SKM-1 treated with dmso at 0.1 percent for 144 hours (cell line): Measurements from ENCODE around the gene DLEC1.
"Not testable (repeated sequence)": the region's sequence is repeated elsewhere in the genome, so short reads cannot be mapped to it uniquely, and the experiment has no call there.

Source experiments
- DNase-seq: peaks from one replicate; lab custom pipeline; 2025; ENCODE audit not compliant: unreplicated experiment; lab: John Stamatoyannopoulos, UW

Gene DLEC1

GRCh38 chr3:38036906-38037305 lies 2.1 kb upstream of the DLEC1 start:
- DNase-seq = no peak

- no peak for DNase-seq
Observed at GRCh38 chr3:38038447-38038911, 529 bp upstream of the DLEC1 start.

- peak; percentile 87 for DNase-seq
Observed at GRCh38 chr3:38039899-38040261, 872 bp downstream of the DLEC1 start.

- DNase-seq = no peak
Observed at GRCh38 chr3:38040401-38040800, 1.4 kb downstream of the DLEC1 start.

GRCh38 chr3:38043486-38043885 lies 4.5 kb downstream of the DLEC1 start:
- no peak for DNase-seq

- DNase-seq = no peak
Observed at GRCh38 chr3:38046027-38046426, 7.0 kb downstream of the DLEC1 start.

- no peak for DNase-seq
Observed at GRCh38 chr3:38046821-38047220, 7.8 kb downstream of the DLEC1 start.

GRCh38 chr3:38047896-38048295 lies 8.9 kb downstream of the DLEC1 start:
- no peak for DNase-seq

GRCh38 chr3:38049358-38050126 lies 10.5 kb downstream of the DLEC1 start:
- no peak for DNase-seq

- no peak for DNase-seq
Observed at GRCh38 chr3:38051131-38051530, 12.1 kb downstream of the DLEC1 start.

GRCh38 chr3:38053286-38053685 lies 14.3 kb downstream of the DLEC1 start:
- DNase-seq = not testable (repeated sequence)

- not testable (repeated sequence) for DNase-seq
Observed at GRCh38 chr3:38053813-38054498, 14.9 kb downstream of the DLEC1 start.

GRCh38 chr3:38054499-38055001 lies 15.5 kb downstream of the DLEC1 start:
- DNase-seq = no peak

GRCh38 chr3:38059148-38059547 lies 20.1 kb downstream of the DLEC1 start:
- no peak for DNase-seq

GRCh38 chr3:38059591-38059990 lies 20.6 kb downstream of the DLEC1 start:
- no peak for DNase-seq

GRCh38 chr3:38062809-38063208 lies 23.8 kb downstream of the DLEC1 start:
- no peak for DNase-seq

GRCh38 chr3:38064453-38064852 lies 25.4 kb downstream of the DLEC1 start:
- not testable (repeated sequence) for DNase-seq

GRCh38 chr3:38067508-38068233 lies 28.7 kb downstream of the DLEC1 start:
- peak; percentile 32 for DNase-seq

- no peak for DNase-seq
Observed at GRCh38 chr3:38070013-38070412, 31.0 kb downstream of the DLEC1 start.

- not testable (repeated sequence) for DNase-seq
Observed at GRCh38 chr3:38077073-38077472, 38.1 kb downstream of the DLEC1 start.

GRCh38 chr3:38082296-38082695 lies 43.3 kb downstream of the DLEC1 start:
- not testable (repeated sequence) for DNase-seq

GRCh38 chr3:38083254-38083653 lies 44.2 kb downstream of the DLEC1 start:
- not testable (repeated sequence) for DNase-seq
